Activated CD4-positive, alpha-beta T cell treated with anti-CD3 and anti-CD28 coated beads for 1 hour (primary cell): ENCODE data around the gene VPS41.
"Not testable (repeated sequence)": the region's sequence is repeated elsewhere in the genome, so short reads cannot be mapped to it uniquely, and the experiment has no call there.

Experiments
- DNase-seq: peaks from one replicate; pipeline ENCODE4 v3.0.0-alpha.2; 2020

Gene VPS41

DNA sequence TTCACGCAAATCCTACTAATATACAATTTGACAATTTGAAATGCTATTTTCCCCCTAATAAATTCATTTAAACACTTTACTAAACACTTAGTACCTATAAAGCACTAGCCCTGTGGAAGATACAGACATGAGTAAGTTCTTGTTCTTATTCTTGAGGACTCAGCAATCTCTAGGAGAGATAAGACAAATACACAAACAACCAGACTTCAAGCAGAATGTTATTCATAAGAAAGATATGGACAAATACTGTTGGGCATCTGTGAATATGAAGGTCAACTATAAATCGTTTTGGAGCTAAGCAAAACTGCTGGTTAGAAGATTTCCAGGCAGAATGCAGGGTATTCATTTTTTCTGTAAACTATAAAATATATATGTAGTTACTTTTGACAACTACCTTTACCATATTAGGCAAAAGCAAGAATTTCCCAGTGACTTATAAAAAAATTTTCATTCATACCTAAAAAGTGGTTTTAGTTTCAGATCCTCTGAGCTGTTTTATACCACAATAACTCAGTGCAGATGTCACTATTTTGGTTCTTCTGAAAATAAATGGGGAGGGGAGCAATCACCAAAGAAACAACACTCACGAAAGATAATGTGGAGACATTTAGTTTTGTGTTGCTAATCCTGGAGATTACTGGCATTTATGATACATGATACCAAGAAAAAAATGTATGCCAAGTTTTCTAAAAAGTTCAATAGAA, 3.8 kb downstream of the VPS41 start:
- DNase-seq = no peak

DNA sequence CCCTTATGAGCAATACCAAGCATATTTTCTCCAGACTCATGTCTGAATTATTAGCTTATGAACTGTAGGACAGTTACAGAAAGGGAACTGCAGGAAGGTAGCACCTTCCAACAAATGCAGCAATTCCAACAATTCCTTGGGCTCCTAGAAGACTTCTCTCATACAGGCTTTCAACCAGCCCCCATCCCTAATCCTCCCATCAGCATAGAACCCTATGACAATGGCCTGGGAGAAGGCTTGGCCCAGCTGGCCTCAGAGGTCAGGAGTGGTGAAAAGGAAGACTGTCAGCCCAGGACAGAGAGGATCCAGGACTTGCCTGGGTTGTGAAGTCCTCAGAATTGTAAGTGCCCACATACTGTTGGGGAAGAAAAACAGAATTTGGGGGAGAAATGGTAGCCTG, 5.9 kb downstream of the VPS41 start:
- DNase-seq = no peak

DNA sequence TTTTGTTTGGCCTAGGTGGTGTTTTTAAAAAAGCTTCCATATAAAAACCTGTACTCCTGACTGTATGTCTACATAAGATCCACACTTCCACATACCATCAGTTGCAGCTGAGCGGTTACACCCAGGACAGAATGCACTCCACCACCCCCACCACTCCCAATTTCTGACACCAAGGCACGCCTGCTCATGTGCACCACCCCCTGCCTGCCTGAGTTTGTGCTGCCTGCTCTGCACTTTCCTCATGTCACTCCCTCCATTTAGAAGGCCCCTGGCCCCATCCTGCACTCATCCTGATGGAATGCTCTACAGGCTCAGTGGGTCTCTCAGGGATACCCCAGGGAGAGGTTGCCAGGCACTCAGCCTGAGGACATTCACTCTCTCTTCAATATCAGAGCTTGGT, 6.5 kb downstream of the VPS41 start:
- no peak for DNase-seq

GRCh38 chr7:38893061-38893460, 15.9 kb downstream of the VPS41 start:
- DNase-seq = no peak

DNA sequence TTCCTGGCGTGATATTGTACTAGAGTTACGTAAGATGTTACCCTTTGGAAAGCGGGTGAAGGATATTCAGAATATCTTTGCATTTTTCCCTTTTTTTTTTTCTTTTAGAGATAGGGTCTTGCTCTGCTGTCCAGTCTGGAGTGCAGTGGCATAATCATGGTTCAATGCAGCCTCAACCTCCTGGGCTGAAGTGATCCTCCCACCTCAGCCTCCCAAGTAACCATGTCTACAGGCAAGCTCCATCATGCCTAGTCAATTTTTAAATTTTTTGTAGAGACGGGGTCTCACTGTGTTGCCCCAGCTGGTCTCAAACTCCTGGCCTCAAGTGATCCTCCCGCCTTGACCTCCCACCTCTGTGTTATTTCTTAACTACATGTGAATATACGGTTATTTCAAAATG, 18.4 kb downstream of the VPS41 start:
- no peak for DNase-seq

DNA sequence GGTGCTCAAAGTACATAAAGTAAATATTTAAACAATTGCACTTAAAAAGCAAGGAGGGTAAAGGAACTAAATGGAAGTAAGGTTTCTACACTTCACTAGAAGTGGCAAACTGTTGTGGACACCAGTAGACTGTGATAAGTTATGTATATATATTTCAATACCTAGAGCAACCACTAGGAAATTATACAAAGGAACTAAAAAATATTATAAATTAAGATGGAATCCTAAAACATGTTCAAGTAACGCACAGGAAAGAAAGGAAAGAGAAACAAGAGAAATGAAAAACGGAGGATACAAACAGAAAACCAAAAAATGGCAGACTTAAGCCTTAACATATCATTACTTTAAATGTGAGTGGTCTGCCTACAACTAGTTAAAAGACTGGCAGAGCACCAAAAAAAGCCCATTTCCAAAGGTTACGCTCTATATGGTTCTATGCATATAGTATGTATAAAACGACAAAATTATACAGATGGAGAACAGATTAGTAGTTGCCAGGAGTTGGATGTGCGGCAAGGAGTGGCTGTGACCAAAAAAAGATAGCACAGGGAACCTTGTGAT, 19.0 kb downstream of the VPS41 start:
- no peak for DNase-seq

DNA sequence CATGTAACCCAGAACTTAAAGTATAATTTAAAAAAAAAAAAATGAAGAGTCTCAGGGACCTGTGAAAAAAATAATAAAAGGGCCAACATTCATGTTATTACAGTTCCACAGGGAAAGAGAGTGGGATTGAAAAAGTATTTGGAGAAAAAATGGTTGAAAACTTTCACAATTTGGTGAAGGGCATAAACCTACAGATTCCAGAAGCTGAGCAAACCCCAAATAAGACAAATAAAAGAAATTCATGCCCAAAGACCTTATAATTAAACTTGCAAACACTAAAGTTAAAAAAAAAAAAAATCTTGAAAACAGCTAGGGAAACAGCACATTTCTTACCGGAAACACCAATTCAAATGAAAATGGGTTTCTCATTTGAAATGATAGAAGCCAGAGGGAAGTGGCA, 19.9 kb downstream of the VPS41 start:
- DNase-seq = no peak

- no peak for DNase-seq
These were observed 22.7 kb downstream of the VPS41 start for GRCh38 chr7:38886265-38886664.

- DNase-seq = no peak
These were observed 25.3 kb downstream of the VPS41 start for GRCh38 chr7:38883706-38884105.

DNA sequence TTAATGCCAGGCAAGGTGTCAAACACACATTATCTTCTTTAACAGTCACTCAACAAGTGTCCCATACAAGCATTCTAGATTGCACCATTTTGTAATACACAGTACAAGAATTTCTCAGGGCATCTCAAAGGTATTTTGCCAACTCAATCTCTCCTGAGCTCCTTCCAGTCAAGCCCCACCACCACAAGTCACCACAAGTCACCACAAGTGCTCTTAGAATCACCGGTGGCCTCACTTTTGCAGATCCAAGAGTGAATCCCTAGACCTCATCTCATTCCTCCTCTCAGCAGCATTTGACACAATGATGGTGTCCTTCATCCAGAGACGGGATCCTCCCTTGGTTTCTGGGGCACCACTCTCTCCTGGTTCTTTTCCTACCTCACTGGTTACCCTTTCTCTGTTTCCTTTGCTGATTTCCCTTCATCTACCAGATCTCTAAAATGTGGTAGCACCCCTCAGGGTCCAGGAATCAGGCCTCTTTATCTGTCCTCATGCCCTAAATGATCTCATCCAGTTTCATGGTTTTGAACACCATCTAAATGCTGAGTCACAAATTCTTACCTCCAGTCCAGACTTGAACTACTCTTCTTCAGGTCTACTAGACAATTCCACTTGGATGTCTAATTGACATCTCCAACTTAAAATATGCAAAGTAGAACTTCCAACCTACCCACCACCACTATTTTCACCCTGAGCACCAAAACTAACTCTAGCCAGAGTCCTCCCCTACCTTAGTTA, 26.9 kb downstream of the VPS41 start:
- no peak for DNase-seq

DNA sequence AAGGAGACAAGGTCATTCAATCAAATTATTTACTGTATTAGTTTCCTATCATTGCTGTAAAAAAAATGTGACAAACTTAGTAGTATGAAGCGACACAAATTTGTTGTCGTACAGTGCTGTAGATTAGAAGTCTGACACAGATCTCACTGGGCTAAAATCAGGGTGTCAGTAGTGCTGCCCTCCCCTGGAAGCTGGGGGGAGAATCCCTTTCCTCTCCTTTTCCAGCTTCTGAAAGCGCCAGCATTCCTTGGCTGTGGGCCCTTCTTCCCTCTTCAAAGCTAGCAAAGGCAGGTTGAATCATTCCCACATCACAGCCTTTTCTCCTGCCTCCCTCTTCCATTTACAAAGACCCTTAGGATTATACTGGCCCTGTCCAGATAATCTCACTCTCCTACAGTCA, 28.0 kb downstream of the VPS41 start:
- no peak for DNase-seq

GRCh38 chr7:38880454-38880853, 28.5 kb downstream of the VPS41 start:
- no peak for DNase-seq

DNA sequence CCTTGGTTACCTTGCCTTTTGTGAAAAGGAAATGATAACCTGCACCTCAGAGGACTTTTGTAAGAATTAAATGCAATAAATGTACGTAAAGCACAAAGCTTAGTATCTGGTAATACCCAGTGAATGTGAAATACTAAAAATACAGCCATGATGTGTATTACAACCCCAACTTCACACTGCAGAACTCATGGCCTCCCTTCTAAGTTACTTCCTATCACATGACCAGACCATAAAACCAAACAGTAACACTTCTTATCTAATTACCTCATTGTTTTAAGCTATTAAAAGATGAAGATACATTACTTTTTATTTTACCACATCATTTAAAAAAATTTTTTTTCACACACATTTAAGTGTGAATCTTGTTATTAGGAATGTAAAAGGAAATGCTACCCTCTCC, 29.0 kb downstream of the VPS41 start:
- DNase-seq = no peak

- no peak for DNase-seq
These were observed 30.1 kb downstream of the VPS41 start for GRCh38 chr7:38878694-38879457.

DNA sequence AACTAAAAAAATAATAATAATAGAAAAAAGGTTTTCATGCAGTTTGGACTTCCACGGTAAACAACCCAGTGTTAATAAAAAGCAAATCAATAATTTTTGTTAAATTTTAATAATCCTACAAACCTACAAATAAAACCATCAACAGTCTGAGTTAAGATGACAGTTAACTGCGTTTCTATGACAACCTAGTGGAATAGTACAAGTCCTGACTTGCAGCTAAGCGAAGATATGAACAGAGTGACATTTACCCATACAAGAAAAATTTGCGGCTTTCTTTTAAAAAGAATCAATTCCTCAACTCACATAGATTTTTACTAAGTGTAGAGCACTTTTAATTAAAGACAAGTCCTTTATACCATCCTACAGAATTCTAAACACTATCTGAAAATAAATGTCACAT, 35.6 kb downstream of the VPS41 start:
- no peak for DNase-seq

- DNase-seq = no peak
These were observed 36.8 kb downstream of the VPS41 start for GRCh38 chr7:38872202-38872601.

DNA sequence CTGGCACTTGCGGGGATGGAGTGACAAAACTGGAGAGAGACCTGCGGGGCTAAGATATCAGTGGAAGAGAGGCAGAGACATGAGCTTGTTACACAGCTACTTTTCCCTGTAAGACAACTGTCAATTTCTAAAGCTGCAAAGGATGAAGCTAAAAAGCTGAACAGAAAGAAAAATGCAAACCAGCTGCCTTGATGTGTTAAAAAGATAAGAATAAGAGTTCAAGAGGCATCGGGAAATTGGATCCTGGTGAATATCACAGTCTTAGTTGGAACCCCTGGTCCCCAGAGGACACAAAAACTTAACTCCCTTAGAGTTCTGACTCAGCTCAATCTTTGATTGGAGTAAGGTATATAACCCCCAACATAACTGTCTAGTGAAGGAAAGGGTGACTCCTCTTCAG, 38.8 kb downstream of the VPS41 start:
- no peak for DNase-seq

- DNase-seq = no peak
These were observed 45.2 kb downstream of the VPS41 start for GRCh38 chr7:38863601-38864291.

DNA sequence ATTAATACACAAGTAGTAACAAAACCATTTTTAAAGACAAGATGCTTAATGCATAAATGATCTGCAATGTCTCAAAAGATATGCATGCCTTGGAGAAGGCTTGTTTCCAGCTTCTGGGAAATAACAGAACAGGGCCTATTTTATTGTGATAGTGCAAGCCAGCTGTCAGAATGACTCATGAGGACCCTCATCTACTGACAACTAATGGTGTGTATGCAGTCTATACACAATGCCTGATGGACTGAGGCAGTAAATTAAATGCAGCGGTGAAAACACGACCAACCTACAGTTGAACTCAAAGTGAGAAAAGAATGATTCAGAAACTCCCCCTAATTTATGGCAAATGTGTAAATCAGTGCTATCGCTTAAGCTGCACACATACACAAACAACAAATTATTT, 46.3 kb downstream of the VPS41 start:
- DNase-seq = no peak

DNA sequence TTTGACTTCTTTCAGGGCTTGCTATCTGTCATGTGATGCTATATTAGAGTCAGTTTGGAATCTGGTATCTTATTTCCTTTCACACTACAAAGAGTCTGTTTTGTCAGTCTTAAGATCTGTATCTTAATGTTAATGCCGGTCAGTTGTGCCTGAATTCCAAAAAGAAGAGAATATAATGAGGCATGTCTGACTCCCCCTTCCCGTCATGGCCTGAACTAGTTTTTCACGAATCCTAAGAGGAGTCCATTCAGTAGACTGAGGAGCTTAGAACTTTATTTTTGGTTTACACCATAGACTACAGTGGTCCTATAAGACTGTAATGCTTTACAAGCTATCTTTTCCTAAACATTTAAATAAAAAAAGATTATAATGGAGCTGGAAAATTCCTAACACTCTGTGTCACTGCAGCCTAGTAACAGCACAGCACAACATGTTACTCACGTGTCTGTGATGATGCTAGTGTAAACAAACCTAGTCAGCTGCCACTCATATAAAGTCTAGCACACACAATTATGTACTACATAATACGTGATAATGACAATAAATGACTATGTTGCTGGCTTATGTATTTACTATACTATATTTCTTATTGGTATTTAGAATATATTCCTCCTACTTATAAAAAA, 50.6 kb downstream of the VPS41 start:
- no peak for DNase-seq

- no peak for DNase-seq
These were observed 53.1 kb downstream of the VPS41 start for GRCh38 chr7:38855867-38856266.

DNA sequence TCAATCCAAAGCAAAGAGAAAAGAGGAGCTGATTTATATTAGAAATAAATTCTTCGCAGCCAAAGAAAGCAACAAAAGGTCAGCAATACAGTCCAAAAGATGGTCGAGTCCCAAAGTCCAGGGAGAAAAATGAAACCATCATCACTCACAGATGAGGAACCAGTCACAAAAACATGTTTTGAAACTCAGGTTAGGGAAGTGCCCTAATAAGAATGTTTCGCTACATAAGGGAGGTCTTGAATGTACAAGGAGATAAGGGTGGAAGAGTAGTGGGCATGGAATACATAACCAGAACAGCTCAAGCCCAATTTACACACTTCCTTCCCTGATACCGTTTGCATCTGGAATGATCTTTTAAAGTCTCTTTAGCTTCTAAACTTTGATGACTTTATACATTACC, 53.6 kb downstream of the VPS41 start:
- DNase-seq = no peak

- DNase-seq = not testable (repeated sequence)
These were observed 54.0 kb downstream of the VPS41 start for GRCh38 chr7:38854947-38855346.
